NCI-H2171 (cell line): Measurements from ENCODE around the gene SLC25A42.
A peak's percentile ranks its signal among the peaks of the same experiment; 100 is the strongest.
"Not testable (repeated sequence)": the region's sequence is repeated elsewhere in the genome, so short reads cannot be mapped to it uniquely, and the experiment has no call there.

Source experiments
- DNase-seq: peaks from one replicate; lab custom pipeline; 2025; lab: John Stamatoyannopoulos, UW

The SLC25A42 gene

DNA sequence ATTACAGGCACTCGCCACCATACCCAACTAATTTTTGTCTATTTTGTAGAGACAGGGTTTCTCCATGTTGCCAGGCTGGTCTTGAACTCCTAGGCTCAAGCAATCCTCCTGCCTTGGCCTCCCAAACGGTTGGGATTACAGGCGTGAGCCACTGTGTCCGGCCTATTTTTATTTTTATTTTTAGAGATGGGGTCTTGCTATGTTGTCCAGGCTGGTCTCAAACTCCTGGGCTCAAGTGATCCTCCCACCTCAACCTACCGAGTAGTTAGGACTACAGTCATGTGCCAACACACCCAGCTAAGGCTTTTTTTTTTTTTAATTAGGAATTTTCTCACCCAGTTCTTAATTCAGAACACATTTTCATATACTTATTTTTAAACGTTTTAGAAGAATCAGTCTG lies 71.9 kb downstream of the SLC25A42 start:
- DNase-seq, result not testable (repeated sequence)

DNA sequence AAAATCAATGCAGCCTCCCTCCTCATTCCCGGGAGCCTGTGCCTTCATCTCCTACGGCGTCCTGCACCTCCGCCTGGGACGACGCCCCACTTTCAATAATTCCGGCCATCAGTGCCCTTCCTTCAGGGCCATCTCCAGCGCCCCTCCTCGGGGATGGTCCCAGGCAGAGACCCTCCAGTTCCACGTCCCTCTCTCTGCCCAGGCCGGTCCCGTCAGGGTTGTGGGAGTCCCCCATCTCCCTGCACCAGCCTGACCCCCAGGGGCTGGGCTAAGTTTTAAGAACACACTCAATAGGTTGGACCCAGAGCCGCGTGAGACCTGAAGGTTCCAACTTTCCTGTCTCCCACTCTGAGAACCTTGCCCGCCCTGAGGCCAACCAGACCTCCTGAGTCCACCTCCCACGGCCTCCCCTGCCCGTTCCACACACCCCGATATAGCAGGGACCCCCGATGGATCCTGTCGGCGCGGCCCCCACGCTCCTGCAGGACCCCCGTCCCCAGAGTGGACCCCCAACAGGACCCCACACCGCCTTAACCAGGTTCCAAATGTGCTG lies 73.8 kb downstream of the SLC25A42 start:
- DNase-seq, result no peak

DNA sequence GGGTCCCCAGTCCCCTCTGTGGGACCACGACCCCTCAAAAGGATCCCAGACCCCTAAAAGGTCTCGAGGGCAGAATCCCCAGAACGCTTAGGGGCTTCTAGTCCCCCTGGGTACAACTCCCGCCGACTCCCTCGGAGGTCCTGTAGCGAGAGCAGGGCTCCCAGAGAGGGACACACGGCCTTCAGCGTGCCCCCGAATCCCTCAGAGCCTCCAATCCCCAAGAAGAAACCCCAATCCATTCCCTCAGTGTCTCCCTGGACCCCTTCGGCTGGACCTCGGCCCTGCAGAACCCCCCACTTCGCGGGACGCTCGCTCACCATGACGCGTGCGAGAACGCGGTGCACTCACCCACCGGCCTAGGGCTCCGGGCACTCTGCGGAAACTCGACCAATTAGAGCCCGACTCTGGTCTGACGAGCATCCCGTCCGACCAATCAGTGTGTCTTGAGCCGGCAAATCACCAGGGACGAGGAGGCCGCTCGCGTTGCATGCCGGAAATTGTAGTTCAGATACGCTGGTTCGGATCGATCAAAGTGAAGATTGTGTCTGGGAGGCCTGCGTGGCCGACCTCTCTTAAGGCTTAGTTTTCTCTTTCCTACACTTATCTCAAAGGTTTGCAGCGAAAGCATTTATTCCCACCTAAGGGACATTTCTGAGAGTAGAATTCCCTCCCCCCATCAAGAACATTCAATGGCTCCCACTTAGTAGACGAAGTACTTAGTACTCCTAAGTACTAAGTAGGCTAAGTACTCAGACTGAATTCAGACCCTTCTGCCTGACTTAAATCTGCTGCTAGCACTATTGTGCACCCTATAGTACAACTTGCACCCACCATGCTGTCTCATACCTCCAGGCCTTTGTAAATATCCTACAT lies 74.6 kb downstream of the SLC25A42 start, which contains the start of gene TMEM161A:
TMEM161A (minus strand) TSS at position 370 of the 873 bp plus-strand sequence; CDS start at position 320, 50 bp downstream.
- peak; percentile 95 for DNase-seq

GRCh38 chr19:19139876-19140229 lies 76.1 kb downstream of the SLC25A42 start:
- no peak for DNase-seq

DNA sequence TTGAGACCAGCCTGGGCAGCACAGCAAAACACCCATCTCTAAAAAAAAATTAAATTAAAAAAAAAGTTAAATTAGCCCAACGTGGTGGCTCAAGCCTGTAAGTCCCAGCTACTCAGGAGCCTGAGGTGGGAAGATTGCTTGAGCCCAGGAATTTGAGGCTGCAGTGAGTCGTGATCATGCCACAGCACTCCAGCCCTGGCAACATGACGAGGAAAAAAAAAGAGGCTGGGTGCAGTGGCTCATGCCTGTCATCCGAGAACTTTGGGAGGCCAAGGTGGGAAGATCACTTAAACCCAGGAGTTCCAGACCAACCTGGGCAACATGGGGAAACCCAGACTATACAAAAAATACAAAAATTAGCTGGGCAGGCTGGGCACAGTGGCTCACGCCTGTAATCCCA lies 76.7 kb downstream of the SLC25A42 start:
- DNase-seq, result no peak

GRCh38 chr19:19142347-19142746 lies 78.6 kb downstream of the SLC25A42 start:
- no peak for DNase-seq

GRCh38 chr19:19145281-19145680 lies 81.5 kb downstream of the SLC25A42 start:
- DNase-seq, result no peak

DNA sequence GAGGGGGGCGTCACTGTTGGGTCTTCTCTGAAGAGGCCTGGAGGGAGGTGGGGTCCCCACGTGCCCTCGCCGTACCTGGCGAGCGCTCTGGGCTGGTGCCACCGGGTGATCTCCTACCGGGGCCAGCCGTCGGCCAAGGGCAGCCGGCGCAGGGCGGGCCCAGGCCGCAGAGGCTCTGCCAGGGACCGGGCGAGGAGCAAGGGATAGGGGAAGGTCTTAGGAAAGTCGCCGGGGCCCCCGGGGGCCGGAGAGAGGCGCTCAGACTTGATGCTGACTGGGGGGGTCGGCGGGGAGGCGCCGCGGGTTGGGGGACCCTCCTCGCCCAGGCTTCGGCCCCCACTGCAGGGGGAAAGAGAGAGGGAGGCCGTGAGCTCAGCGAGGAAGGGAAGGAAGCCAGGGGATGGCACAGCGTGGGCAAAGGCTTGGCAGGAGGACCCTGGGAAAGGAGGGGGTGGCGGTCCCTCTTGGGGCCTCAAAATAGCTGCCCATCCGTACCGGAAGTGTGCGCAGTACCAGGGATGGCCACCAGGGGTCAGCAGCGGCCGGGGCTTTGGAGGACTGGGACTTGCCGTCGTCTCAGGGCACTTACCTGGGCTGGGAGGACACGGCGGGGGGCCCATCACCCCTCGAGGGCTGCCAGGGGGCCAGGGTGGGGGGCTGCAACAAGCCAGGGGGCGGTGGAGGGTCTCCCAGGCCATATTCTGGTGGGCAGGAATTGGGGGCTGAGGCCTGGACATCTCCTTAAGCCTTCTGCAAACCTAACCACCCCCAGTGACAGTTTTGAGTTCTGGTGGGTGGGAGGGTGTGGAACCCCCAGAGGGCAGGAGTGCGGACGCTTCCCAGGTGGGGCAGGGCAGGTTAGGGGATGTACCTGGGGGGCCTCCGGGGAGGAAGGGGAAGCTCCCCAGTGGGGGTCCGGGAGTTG lies 82.2 kb downstream of the SLC25A42 start:
- DNase-seq, result peak; percentile 16

DNA sequence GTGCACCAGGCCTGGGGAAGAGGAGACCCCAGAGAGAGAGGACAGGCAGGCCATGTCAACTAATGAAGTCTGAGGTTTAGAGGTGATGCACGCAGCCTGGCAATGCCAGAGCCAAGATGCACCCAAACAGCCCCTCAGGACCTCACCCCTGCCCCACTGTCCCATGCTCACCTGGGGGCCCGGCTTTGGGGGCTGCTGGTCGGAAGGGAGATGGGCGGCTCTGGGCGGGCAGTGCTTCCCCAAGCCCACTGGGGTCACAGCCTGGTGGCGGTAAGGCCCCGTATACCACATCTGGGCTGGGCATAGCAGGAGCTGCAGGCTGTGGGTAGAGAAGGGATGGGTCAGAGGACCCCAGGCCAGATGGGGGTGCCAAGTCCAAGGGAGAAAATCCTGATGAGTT lies 83.1 kb downstream of the SLC25A42 start:
- DNase-seq, result no peak

GRCh38 chr19:19147344-19147743 lies 83.5 kb downstream of the SLC25A42 start:
- no peak for DNase-seq

DNA sequence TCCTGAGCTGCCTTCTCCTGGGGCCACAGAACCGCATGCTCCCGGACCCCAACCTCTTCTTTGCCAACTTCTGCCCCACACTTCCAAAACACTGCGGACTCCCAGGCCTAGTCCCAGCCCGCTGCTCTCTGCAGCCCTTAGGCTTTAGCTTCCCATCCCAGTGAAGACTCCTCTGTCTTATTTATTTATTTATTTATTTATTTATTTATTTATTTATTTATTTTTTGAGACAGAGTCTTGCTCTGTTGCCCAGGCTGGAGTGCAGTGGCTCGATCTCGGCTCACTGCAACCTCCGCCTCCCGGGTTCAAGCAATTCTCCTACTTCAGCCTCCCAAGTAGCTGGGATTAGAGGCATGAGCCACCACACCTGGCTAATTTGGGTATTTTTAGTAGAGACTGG lies 84.7 kb downstream of the SLC25A42 start:
- not testable (repeated sequence) for DNase-seq

- no peak for DNase-seq
Observed at GRCh38 chr19:19149435-19149834, 85.6 kb downstream of the SLC25A42 start.

GRCh38 chr19:19151418-19151817 lies 87.6 kb downstream of the SLC25A42 start:
- DNase-seq, result no peak

- DNase-seq, result no peak
Observed at GRCh38 chr19:19152668-19153384, 89.0 kb downstream of the SLC25A42 start.

DNA sequence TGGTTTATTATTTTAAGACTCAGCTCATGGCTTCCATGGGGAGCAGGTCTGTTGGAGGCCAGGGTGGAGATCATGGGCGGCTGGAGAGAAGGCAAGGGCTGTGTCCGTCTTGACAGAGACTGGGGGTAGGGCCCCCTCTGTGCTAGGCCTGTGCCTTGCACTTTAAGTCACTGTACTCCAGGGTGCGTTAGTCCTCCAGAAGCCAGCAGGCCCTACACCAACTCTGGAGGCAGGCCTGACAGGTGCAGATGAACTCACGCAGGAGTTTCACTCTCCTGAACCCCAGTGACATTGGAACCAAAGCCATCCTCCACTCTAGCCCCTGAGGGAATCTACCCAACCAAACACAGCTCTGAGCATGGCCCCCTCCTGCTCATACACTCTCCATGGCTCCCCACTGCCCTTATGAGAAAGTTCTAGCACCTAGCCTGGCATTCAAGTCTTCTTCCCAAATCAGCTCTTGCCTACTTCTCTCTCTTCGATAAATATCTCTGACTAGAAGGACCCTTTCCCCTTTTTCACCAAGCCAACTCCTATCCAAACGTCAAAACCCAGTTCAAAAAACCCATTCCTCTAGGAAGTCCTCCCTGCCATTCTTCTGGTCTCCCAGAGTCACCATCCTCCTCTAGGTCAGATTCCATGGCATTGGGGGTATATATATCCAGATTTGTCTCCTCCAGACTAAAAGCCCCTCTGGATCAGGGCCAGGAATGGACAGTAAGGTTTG lies 91.1 kb downstream of the SLC25A42 start:
- DNase-seq, result no peak

GRCh38 chr19:19155495-19156219 lies 91.9 kb downstream of the SLC25A42 start:
- DNase-seq, result no peak

DNA sequence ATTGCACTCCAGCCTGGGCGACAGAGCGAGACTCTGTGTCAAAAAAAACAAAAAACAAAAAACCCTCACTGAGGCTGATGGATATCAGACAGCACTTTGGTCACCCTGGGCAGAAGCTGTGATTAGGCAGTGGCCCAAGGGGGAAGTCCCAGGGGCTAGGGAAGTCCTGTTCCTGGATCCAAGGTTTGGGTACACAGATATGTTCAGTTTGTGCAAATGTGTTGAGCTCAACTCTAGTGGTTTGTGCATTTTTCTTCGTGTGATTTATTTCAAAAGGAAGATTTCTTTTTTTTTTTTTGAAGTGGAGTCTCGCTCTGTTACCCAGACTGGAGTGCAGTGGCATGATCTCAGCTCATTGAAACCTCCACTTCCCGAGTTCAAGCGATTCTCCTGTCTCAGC lies 94.0 kb downstream of the SLC25A42 start:
- no peak for DNase-seq

GRCh38 chr19:19159534-19159933 lies 95.7 kb downstream of the SLC25A42 start:
- no peak for DNase-seq

DNA sequence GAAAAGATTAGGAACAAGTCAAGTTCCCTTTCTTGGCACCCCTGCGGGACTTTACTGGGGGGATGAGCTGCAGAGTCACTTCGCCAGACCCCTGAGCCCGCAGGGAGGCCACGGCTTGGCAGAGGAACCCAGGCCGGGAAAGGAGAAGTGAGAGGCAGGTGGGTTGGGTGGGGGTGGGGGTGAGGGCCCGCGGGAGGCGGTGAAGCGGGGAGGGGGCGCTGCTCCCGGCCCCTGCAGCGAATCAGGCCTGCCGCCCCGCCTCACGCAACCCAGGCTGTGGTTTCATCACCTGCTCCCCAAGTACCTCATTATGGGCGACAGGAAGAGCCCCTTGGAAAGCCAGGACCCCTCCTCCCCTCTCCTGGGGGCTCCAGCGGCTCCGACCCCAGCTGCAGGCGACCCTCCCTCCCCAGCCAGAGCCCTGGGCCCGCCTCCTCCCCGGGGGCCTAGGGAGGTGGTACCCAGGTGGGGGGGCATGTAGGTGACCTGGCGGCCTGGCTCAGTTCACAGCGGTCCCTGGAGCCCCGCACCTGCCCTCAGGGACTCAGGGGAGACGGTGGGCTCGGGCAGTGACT lies 96.8 kb downstream of the SLC25A42 start:
- no peak for DNase-seq

GRCh38 chr19:19162495-19162894 lies 98.7 kb downstream of the SLC25A42 start:
- DNase-seq, result no peak
